CD14-positive monocyte (primary cell): ENCODE results near the gene STRIP1. TPM values are rescaled to one million over a fixed set of nuclear protein-coding genes. Genes with fewer than 3 reads are reported as not detected.
A peak's percentile ranks its signal among the peaks of the same experiment; 100 is the strongest.

Source experiments
- DNase-seq, 3 donors: peaks; one replicate each; pipeline ENCODE4 v3.0.0-alpha.2; 2011 to 2022
- H2AFZ ChIP-seq: 2 replicates; pipeline ENCODE4 v1.6.0; 2012; ENCODE audit warnings: mild to moderate bottlenecking, low read depth, low read length, inconsistent platforms; ENCODE audit not compliant: insufficient read depth, poor library complexity, severe bottlenecking
- H3K27ac ChIP-seq, 2 donors: 1 replicate in 1 of 2; 2 replicates in 1 of 2; pipeline ENCODE4 v1.5.1; 2012 to 2013; ENCODE audit warnings: low read length in 2 of 2, control low read depth in 1 of 2, inconsistent platforms in 1 of 2, low read depth in 1 of 2, mild to moderate bottlenecking in 1 of 2
- H3K27me3 ChIP-seq, 2 donors: one replicate each; pipeline versions ENCODE4 v1.6.0 to v1.6.1; 2011 to 2013; ENCODE audit warnings: low read length in 2 of 2; ENCODE audit not compliant: control insufficient read depth in 2 of 2, insufficient read depth in 2 of 2
- H3K36me3 ChIP-seq, 2 donors: replicated peaks in 1 of 2; 1 replicate in 1 of 2; 2 replicates in 1 of 2; pipeline versions ENCODE4 v1.5.1 to v1.6.1; 2012 to 2013; ENCODE audit warnings: low read length in 2 of 2, control low read depth in 1 of 2, inconsistent platforms in 1 of 2, mild to moderate bottlenecking in 1 of 2; ENCODE audit not compliant: insufficient read depth in 2 of 2, control insufficient read depth in 1 of 2
- H3K4me1 ChIP-seq, 2 donors: 1 replicate in 1 of 2; 2 replicates in 1 of 2; pipeline versions ENCODE4 v1.5.1 to v1.6.1; 2012 to 2013; ENCODE audit warnings: low read length in 2 of 2, control low read depth in 1 of 2, inconsistent platforms in 1 of 2, mild to moderate bottlenecking in 1 of 2, moderate library complexity in 1 of 2; ENCODE audit not compliant: insufficient read depth in 2 of 2, control insufficient read depth in 1 of 2
- H3K4me2 ChIP-seq: replicated peaks from 2 replicates; pipeline ENCODE3; 2012; ENCODE audit warnings: low read length, moderate library complexity, mild to moderate bottlenecking; ENCODE audit not compliant: poor library complexity, severe bottlenecking; ENCODE audit errors: extremely low read depth
- H3K4me3 ChIP-seq, 3 experiments: fragments of 200-600 bp in 1 of 3; sonication (generic) in 1 of 3; replicated peaks in 1 of 3; 1 replicate in 2 of 3; 2 replicates in 1 of 3; pipeline ENCODE4 v1.5.1; 2011 to 2013; ENCODE audit warnings: low read length in 3 of 3, mild to moderate bottlenecking in 3 of 3, control low read depth in 2 of 3, low read depth in 2 of 3, inconsistent platforms in 1 of 3, moderate library complexity in 1 of 3
- H3K79me2 ChIP-seq: 2 replicates; pipeline ENCODE4 v1.6.0; 2012; ENCODE audit warnings: mild to moderate bottlenecking, control low read depth, inconsistent platforms, low read length, moderate library complexity; ENCODE audit not compliant: insufficient read depth
- H3K9ac ChIP-seq: 2 replicates; pipeline ENCODE4 v1.6.0; 2017; ENCODE audit warnings: low read length, mild to moderate bottlenecking; ENCODE audit not compliant: insufficient read depth, poor library complexity, severe bottlenecking
- H3K9me3 ChIP-seq, 2 donors: replicated peaks in 1 of 2; 1 replicate in 1 of 2; 2 replicates in 1 of 2; pipeline versions ENCODE4 v1.5.1 to v1.6.1; 2012 to 2013; ENCODE audit warnings: low read length in 2 of 2, control low read depth in 1 of 2; ENCODE audit not compliant: control insufficient read depth in 1 of 2, insufficient read depth in 1 of 2
- H4K20me1 ChIP-seq: 2 replicates; pipeline ENCODE4 v1.6.0; 2012; ENCODE audit warnings: mild to moderate bottlenecking, low read length, control low read depth, moderate library complexity; ENCODE audit not compliant: insufficient read depth
- H3K27ac Mint-ChIP-seq, 7 donors: one replicate each; pipeline ENCODE4 v1.8.0; 2020; ENCODE audit warnings: mild to moderate bottlenecking in 7 of 7, mixed read lengths in 7 of 7, moderate library complexity in 6 of 7, inconsistent platforms in 2 of 7
- H3K27me3 Mint-ChIP-seq, 3 donors: one replicate each; pipeline ENCODE4 v1.8.0; 2021 to 2022; ENCODE audit warnings: low read depth in 3 of 3, mild to moderate bottlenecking in 3 of 3, mixed read lengths in 3 of 3, moderate library complexity in 3 of 3, inconsistent platforms in 1 of 3
- H3K36me3 Mint-ChIP-seq, 2 donors: one replicate each; pipeline ENCODE4 v1.8.0; 2020; ENCODE audit warnings: mixed read lengths in 2 of 2, inconsistent platforms in 1 of 2, mild to moderate bottlenecking in 1 of 2
- H3K4me1 Mint-ChIP-seq: one replicate; pipeline ENCODE4 v1.8.0; 2020; ENCODE audit warnings: mild to moderate bottlenecking, mixed read lengths
- H3K4me3 Mint-ChIP-seq, 2 donors: one replicate each; pipeline ENCODE4 v1.8.0; 2020; ENCODE audit warnings: mild to moderate bottlenecking in 2 of 2, mixed read lengths in 2 of 2, moderate library complexity in 1 of 2
- H3K9me3 Mint-ChIP-seq, 7 donors: one replicate each; pipeline ENCODE4 v1.8.0; 2020 to 2022; ENCODE audit warnings: mixed read lengths in 7 of 7, mild to moderate bottlenecking in 6 of 7, moderate library complexity in 6 of 7, inconsistent platforms in 2 of 7
- WGBS: methylation state at CpG from one replicate; pipeline ENCODE4 v1.1.5; 2013; ENCODE audit warnings: missing lambda C conversion rate; ENCODE audit not compliant: insufficient coverage; 5-methylcytosine and 5-hydroxymethylcytosine counted together
- intact Hi-C, 2 donors: fragments of 100-400 bp; cut with micrococcal nuclease; formaldehyde crosslinking; loops; one replicate each; pipeline versions ENCODE4 v1.15.0 to v1.15.1; 2023
- polyA plus RNA-seq, 3 donors: library from polyadenylated mRNA; depleted of rRNA in 1 of 3; unstranded in 2 of 3; stranded (reverse) in 1 of 3; fragments of 300-500 nt in 2 of 3; fragments of >200 nt in 1 of 3; fragmentation: Illumina TruSeq in 2 of 3; gene quantifications; 1 replicate in 2 of 3; 2 replicates in 1 of 3; pipeline ENCODE4 v1.2.3, GENCODE V29; 2012 to 2021
- TF ChIP-seq, protein P1 (sequence below): fragments of 200-600 bp; IDR thresholded peaks from one replicate; pipeline ENCODE4 v1.8.0; 2022; ENCODE audit warnings: antibody characterized with exemption, mild to moderate bottlenecking

The STRIP1 gene
- polyA plus RNA-seq, 3 donors = 8.9 to 33.6 (median 11.0) TPM

DNA sequence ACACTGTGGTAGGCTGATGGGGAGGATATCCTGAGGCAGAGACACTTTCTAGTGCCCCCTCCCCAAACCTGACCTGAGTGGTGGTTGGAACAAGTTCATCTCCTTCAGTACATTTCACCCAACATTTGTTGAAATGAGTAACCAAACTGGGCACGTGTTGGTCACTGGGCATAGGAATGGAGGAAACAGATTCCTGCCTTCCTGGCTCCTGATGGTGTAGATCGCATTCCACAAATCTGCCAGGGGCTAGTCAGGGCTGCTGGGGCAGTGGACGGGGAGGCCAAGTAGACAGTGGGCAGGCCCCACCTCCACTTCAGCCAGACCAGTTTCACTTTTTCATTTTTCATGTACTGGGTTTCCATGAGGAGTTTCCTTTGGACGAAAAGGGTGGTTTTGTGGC, 52.5 kb downstream of the STRIP1 start:
- Mint-ChIP-seq H3K9me3 (peaks cover 0 to 16% (median 3%) of the 10 kb centered on the region in 7 donors), H3K27me3 (peaks cover 47 to 61% (median 59%) of the 10 kb centered on the region in 3 donors), H3K4me3 (peak overlapping the region in 1 of 2 donors; percentile 52), H3K27ac (no peak overlapping the region), H3K4me1 (peaks cover 25% of the 10 kb centered on the region), H3K36me3 (peaks cover 4 to 14% of the 10 kb centered on the region in 2 donors)
- Histone ChIP-seq H2AFZ (no peak overlapping the region), H3K4me1 (peaks cover 15 to 24% of the 10 kb centered on the region in 2 donors), H3K27ac (no peak overlapping the region), H3K9me3 (peaks cover 0 to 6% of the 10 kb centered on the region in 2 donors), H3K79me2 (no peaks in the 10 kb centered on the region), H3K4me2 (no peak overlapping the region), H3K4me3 (no peak overlapping the region), H3K36me3 (no peaks in the 10 kb centered on the region), H3K27me3 (peaks cover 36 to 57% of the 10 kb centered on the region in 2 donors), H3K9ac (no peak overlapping the region), H4K20me1 (no peaks in the 10 kb centered on the region)
- TF ChIP-seq, protein P1, sequence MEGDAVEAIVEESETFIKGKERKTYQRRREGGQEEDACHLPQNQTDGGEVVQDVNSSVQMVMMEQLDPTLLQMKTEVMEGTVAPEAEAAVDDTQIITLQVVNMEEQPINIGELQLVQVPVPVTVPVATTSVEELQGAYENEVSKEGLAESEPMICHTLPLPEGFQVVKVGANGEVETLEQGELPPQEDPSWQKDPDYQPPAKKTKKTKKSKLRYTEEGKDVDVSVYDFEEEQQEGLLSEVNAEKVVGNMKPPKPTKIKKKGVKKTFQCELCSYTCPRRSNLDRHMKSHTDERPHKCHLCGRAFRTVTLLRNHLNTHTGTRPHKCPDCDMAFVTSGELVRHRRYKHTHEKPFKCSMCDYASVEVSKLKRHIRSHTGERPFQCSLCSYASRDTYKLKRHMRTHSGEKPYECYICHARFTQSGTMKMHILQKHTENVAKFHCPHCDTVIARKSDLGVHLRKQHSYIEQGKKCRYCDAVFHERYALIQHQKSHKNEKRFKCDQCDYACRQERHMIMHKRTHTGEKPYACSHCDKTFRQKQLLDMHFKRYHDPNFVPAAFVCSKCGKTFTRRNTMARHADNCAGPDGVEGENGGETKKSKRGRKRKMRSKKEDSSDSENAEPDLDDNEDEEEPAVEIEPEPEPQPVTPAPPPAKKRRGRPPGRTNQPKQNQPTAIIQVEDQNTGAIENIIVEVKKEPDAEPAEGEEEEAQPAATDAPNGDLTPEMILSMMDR = no peak
- intact Hi-C loops = no loop called here
- DNase-seq = no peak
- no CpG with 5 or more reads among the region's 4 CpGs for WGBS

DNA sequence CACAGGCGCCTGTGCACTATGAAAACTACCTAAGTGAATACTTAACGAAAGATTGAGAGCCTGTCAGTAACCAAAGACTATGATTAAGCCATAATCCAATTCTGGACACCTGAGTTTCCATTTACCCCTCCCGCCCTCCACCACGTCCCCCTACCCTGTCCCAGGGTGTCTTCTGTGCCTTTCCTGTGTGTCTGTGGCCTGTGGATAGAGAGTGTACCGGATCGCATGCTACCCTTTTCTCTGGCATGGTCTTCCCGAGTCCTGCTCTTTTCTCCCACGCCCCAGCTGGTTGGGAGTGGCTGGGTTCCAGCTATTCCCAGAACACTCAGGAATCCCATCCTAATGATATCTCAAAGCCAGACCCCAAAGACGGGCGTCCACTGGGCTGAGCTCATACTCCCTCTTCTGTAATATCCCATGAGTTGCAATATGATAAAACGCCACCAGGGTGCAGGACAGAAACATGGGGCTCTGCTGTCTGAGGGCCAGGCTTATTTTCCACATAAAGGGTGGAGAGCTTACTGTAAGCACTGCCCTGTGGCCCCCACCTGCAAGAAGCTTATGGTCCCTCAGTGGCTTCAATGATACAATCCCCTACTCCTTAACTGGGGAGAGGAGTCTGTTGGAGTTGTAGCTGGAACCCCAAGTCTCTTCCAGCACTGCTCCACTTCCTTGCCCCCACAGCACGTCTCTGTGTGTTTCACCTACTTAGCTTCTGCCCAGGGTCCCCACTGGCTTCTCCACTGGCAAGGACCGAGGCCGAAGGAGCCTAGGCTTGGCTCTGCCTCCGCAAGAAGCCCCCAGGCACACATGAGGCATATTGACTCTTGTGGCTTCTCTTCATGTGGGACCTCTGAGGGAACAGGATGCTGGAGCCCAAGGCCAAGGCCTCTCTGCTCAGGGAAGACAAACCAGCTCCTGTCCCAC, 53.7 kb downstream of the STRIP1 start:
- intact Hi-C loops = no loop called here
- WGBS = 53% methylated on average over 11 of the region's 15 CpGs
- H4K20me1 ChIP-seq = no peaks in the 10 kb centered on the region
- peak; percentile 20 to 45 (median 37) for DNase-seq
- H3K27ac Mint-ChIP-seq = peak overlapping the region in 1 of 7 donors; percentile 60
- H3K27ac ChIP-seq = no peak overlapping the region
- peaks cover 0 to 13% (median 3%) of the 10 kb centered on the region in 7 donors for H3K9me3 Mint-ChIP-seq
- TF ChIP-seq, protein P1 = peak; percentile 83
- H3K9ac ChIP-seq = no peak overlapping the region
- peaks cover 30 to 46% of the 10 kb centered on the region in 2 donors for H3K27me3 ChIP-seq
- H3K4me1 Mint-ChIP-seq = peaks cover 20% of the 10 kb centered on the region
- H3K4me1 ChIP-seq = peaks cover 14 to 22% of the 10 kb centered on the region in 2 donors
- H3K4me3 Mint-ChIP-seq = peak overlapping the region; percentile 16 to 17
- no peaks in the 10 kb centered on the region for H3K36me3 ChIP-seq
- H3K4me2 ChIP-seq = no peak overlapping the region
- no peaks in the 10 kb centered on the region for H3K79me2 ChIP-seq
- peaks cover 35 to 53% (median 48%) of the 10 kb centered on the region in 3 donors for H3K27me3 Mint-ChIP-seq
- no peak overlapping the region for H3K4me3 ChIP-seq
- peaks cover 4 to 10% of the 10 kb centered on the region in 2 donors for H3K36me3 Mint-ChIP-seq
- no peak overlapping the region for H2AFZ ChIP-seq
- H3K9me3 ChIP-seq = peaks cover 0 to 6% of the 10 kb centered on the region in 2 donors
